Pancreas (tissue), 10 donors: ENCODE measurements around the gene ADGRG4. TPM values are rescaled to one million over a fixed set of nuclear protein-coding genes. Genes with fewer than 3 reads are reported as not detected.

Experiments
- ATAC-seq, 4 donors: fragments of 200-7000 bp; cut with Tn5 transposase; one replicate each; pipeline versions ENCODE4 v1.8.0 to v1.9.1; 2020; ENCODE audit warnings: mild to moderate bottlenecking in 4 of 4, moderate library complexity in 4 of 4
- DNase-seq, 6 donors: peaks; one replicate each; pipeline ENCODE4 v3.0.0-alpha.2; 2020
- FAIRE-seq: peaks from 2 replicates; lab custom pipeline; 2012; peaks lifted over from hg19 to GRCh38; lab: Jason Lieb, UNC
- H3K27ac ChIP-seq, 4 donors: fragments of 200-600 bp; sonication (generic); 1 replicate in 3 of 4; 2 replicates in 1 of 4; pipeline versions ENCODE4 v1.5.0 to v1.8.0; 2020
- H3K27me3 ChIP-seq, 4 donors: fragments of 200-600 bp; one replicate each; pipeline ENCODE4 v1.8.0; 2021
- H3K36me3 ChIP-seq, 3 donors: fragments of 200-600 bp; sonication (generic) in 1 of 3; one replicate each; pipeline versions ENCODE4 v1.5.0 to v1.8.0; 2020 to 2021
- H3K4me1 ChIP-seq, 3 donors: fragments of 200-600 bp; one replicate each; pipeline ENCODE4 v1.8.0; 2021
- H3K4me3 ChIP-seq, 4 donors: fragments of 200-600 bp; sonication (generic) in 2 of 4; one replicate each; pipeline versions ENCODE4 v1.5.0 to v1.8.0; 2020 to 2021
- H3K9me3 ChIP-seq, 4 donors: fragments of 200-600 bp; one replicate each; pipeline ENCODE4 v1.8.0; 2021
- CTCF ChIP-seq, 4 donors: fragments of 200-600 bp; sonication (generic) in 3 of 4; IDR thresholded peaks; one replicate each; pipeline versions ENCODE4 v1.5.0 to v1.8.0; 2021; ENCODE audit warnings: antibody characterized with exemption in 4 of 4
- WGBS, 2 donors: extraction: QIAGEN DNeasy Blood & Tissue Kit; methylation state at CpG; one replicate each; pipeline ENCODE4 v1.1.7; 2013; 5-methylcytosine and 5-hydroxymethylcytosine counted together
- intact Hi-C, 3 donors: fragments of 100-400 bp; cut with DNase I; formaldehyde crosslinking; loops; one replicate each; pipeline versions ENCODE4 v1.11.1 to v1.14.2; 2022
- polyA plus RNA-seq, 2 donors: library from polyadenylated mRNA; stranded (reverse); fragments of 200-250 nt; gene quantifications; one replicate each; pipeline ENCODE4 v1.2.3, GENCODE V29; 2013
- total RNA-seq, 6 donors: library from RNA; stranded (reverse); fragmentation: NEBNext Ultra II Directional in 4 of 6; extraction: Animal tissue kit (Norgen Biotek cat#: 25700) in 4 of 6; gene quantifications; one replicate each; pipeline versions ENCODE4 v1.2.1 to v1.2.4, GENCODE V29; 2021 to 2023
- donor health status: healthy with polysubstance abuse.
- donor health status: DM: no; HTN: no; CAD: no; lungs with moderate emphysema.
- donor health status: DM: no; HTN: no; CAD: no.
- donor health status: control.
- donor health status: control.
- donor health status: Bipolar disorder and iron deficiency.
- donor health status: DM: yes; HTN: yes; CAD: no.
- donor health status: DM: no; HTN: no; CAD: no.
- donor health status: DM: no; HTN: no; CAD: no.
- donor health status: DM: yes; HTN: yes; CAD: no.

ADGRG4 gene
- total and polyA plus RNA-seq, 8 donors: 0.02 TPM; not detected in 7

GRCh38 chrX:136262812-136263315, 37.9 kb upstream of the ADGRG4 start:
- 49 to 50% methylated on average over 7 of the region's 7 CpGs for WGBS, 2 donors

GRCh38 chrX:136266828-136267227, 33.9 kb upstream of the ADGRG4 start:
- ATAC-seq (no peak), DNase-seq (no peak), FAIRE-seq (no peak)
- Histone ChIP-seq H3K4me1 (no peaks in the 10 kb centered on the region), H3K27ac (no peak overlapping the region), H3K27me3 (peaks cover 0 to 5% (median 0%) of the 10 kb centered on the region in 4 donors), H3K36me3 (no peaks in the 10 kb centered on the region), H3K9me3 (no peaks in the 10 kb centered on the region), H3K4me3 (no peak overlapping the region)
- intact Hi-C loops: no loop called here
- TF ChIP-seq CTCF (IDR thresholded peaks at IDR 0.05): no peak
- WGBS, 2 donors: 71 to 93% methylated on average over 1 of the region's 1 CpG

More at GRCh38 chrX:136262812-136263315, 37.9 kb upstream of the ADGRG4 start:
- FAIRE-seq (no peak), DNase-seq (no peak), ATAC-seq (no peak)
- H3K4me1 ChIP-seq: no peaks in the 10 kb centered on the region
- no peaks in the 10 kb centered on the region for H3K9me3 ChIP-seq
- TF ChIP-seq CTCF (IDR thresholded peaks at IDR 0.05): no peak
- no peak overlapping the region for H3K27ac ChIP-seq
- intact Hi-C loops: no loop called here
- no peak overlapping the region for H3K4me3 ChIP-seq
- H3K36me3 ChIP-seq: no peaks in the 10 kb centered on the region
- peaks cover 0 to 9% (median 0%) of the 10 kb centered on the region in 4 donors for H3K27me3 ChIP-seq

DNA sequence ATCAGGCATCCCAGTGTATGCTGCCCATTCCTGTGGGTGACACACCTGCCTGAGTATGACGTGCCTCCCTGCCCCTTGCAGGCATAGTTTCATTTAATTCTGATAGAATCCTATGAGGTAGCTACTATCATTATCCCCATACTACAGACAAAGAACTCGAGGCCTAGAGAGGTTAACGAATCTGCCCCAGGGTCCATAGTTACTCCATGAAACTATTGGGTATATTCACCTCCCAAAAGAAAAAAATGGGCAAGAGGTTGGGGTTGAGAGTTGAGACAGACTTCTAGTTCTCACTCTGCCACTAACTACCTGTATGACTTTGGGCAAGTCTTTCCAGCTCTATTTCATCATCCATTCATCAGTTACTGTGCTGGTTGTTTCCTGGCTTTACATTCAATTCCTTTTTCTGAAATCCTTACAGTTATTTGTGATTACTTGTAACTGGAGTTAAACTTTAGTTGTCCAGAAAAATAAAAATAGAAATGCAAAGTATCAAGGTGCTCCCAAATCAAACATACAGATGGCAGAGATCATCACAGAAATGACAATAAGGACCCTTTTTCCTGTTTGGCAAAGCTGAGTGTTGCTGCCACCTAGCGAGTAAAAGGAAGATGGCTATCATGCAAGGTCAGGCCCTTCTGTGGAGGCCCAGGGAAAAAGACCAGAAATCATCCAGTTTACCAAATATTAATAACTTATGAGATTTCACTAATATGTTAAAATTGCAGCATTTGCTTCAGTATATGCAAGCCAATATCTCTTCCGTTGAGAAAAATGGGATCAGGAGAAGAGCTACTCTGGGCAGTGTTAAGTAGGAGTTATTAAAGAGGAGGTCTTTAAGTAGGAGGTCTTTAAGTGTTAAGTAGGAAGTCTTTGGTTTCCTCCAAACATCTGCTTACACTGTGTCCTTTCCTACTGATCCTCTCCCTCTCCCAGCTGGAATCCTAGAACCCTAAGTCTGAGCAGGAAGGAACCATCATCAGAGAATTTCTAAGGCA, 32.4 kb upstream of the ADGRG4 start:
- peak; percentile 58 to 75 (median 70) for TF ChIP-seq CTCF (IDR thresholded peaks at IDR 0.05)
- peak in 2 of 6 donors; percentile 6 to 37 for DNase-seq
- peak; percentile 78 for FAIRE-seq
- intact Hi-C loops: no loop called here
- no peaks in the 10 kb centered on the region for H3K4me1 ChIP-seq
- peak in 3 of 4 donors; percentile 72 to 81 (median 78) for ATAC-seq
- H3K4me3 ChIP-seq: no peak overlapping the region
- 41 to 42% methylated on average over 5 of the region's 5 CpGs for whole genome bisulfite sequencing, 2 donors
- no peaks in the 10 kb centered on the region for H3K36me3 ChIP-seq
- H3K27me3 ChIP-seq: peaks cover 0 to 9% (median 0%) of the 10 kb centered on the region in 4 donors
- no peak overlapping the region for H3K27ac ChIP-seq
- no peaks in the 10 kb centered on the region for H3K9me3 ChIP-seq

DNA sequence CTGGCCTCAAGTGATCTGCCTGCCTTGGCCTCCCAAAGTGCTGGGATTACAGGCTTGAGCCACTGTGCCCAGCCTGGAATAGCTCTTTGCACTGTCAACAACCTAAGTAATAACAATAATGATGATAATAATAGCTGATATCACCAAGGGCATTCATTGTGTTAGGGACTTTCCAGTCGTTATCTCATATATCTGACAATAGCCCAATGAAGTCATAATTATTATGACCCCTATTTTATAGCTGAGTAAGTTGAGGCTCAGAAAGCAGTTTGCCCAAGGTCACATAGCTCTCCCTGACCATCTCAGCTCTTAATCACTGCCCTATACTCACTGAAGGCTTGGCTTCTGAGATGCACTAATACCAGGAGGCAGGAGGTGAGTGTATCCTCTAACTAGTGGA, 30.8 kb upstream of the ADGRG4 start:
- intact Hi-C loops: no loop called here
- Histone ChIP-seq H3K4me3 (no peak overlapping the region), H3K36me3 (no peaks in the 10 kb centered on the region), H3K27me3 (peaks cover 0 to 4% (median 0%) of the 10 kb centered on the region in 4 donors), H3K27ac (no peak overlapping the region), H3K9me3 (no peaks in the 10 kb centered on the region), H3K4me1 (peaks cover 0 to 3% (median 0%) of the 10 kb centered on the region in 3 donors)
- FAIRE-seq (no peak), ATAC-seq (no peak), DNase-seq (no peak)
- no peak for TF ChIP-seq CTCF (IDR thresholded peaks at IDR 0.05)
- 48 to 52% methylated on average over 1 of the region's 1 CpG for WGBS, 2 donors
